Activated CD4-positive, alpha-beta memory T cell treated with anti-CD3 and anti-CD28 coated beads for 36 hours (primary cell): ENCODE results near the gene DAB2. TPM values are rescaled to one million over a fixed set of nuclear protein-coding genes. Genes with fewer than 3 reads are reported as not detected.

Experiments used
- CTCF ChIA-PET: fragments of 350-600 bp; sonication (Branson Sonifier 250); formaldehyde crosslinking; loops from one replicate; lab custom pipeline; 2021; ENCODE audit warnings: antibody characterized with exemption, inconsistent platforms; lab: Charles Lee
- POLR2A ChIA-PET: fragments of 350-600 bp; sonication (Branson Sonifier 250); formaldehyde crosslinking; loops from one replicate; lab custom pipeline; 2021; ENCODE audit warnings: antibody characterized with exemption; lab: Charles Lee
- DNase-seq: peaks from one replicate; pipeline ENCODE4 v3.0.0-alpha.2; 2020
- H3K27ac Mint-ChIP-seq: one replicate; pipeline ENCODE4 v1.8.0; 2021; ENCODE audit warnings: mixed read lengths
- H3K27me3 Mint-ChIP-seq: one replicate; pipeline ENCODE4 v1.8.0; 2021; ENCODE audit warnings: mixed read lengths
- H3K36me3 Mint-ChIP-seq: one replicate; pipeline ENCODE4 v1.8.0; 2021; ENCODE audit warnings: mixed read lengths
- H3K4me1 Mint-ChIP-seq: one replicate; pipeline ENCODE4 v1.8.0; 2021; ENCODE audit warnings: low read depth, mixed read lengths
- H3K4me3 Mint-ChIP-seq: one replicate; pipeline ENCODE4 v1.8.0; 2021; ENCODE audit warnings: mild to moderate bottlenecking, mixed read lengths
- H3K9me3 Mint-ChIP-seq: one replicate; pipeline ENCODE4 v1.8.0; 2021; ENCODE audit warnings: mixed read lengths
- intact Hi-C: fragments of 100-400 bp; cut with micrococcal nuclease; formaldehyde crosslinking; loops from one replicate; pipeline ENCODE4 v1.15.1; 2023
- total RNA-seq, 2 experiments: library from RNA; stranded (reverse); gene quantifications; one replicate each; pipeline ENCODE4 v1.2.3, GENCODE V29; 2021

The DAB2 gene
- total RNA-seq, 2 experiments from 2014 or later, result not detected

DNA sequence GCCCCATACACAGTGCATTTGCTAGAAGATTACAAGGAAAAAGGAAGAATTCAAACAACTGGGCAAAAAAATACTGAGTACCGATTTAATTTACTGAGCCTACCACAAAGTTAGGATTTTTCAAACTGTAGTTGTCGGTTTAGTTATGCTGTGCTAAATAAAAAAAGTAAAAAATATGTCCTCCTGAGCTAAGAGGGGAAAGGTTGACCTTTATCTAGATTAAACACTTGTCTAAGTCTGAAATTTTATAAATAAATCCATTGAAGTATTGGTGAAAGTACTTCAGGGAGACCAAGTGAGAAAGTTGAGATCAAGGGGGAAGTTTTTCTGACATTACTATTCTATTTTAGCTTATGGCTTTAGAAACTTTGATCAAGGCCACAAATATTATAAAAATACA, 19.1 kb upstream of the DAB2 start:
- H3K4me3 Mint-ChIP-seq, result no peak overlapping the region
- no peak for DNase-seq
- CTCF ChIA-PET, result interaction anchor here (0.6 to 0.8 kb wide), 2 partner anchors 127 to 1061 kb away, joined by 3 read pairs; no protein-coding TSS in a partner anchor
- intact Hi-C loops, result no loop called here
- H3K4me1 Mint-ChIP-seq, result peaks cover 3% of the 10 kb centered on the region
- no peaks in the 10 kb centered on the region for H3K36me3 Mint-ChIP-seq
- POLR2A ChIA-PET, result no interaction called here
- no peaks in the 10 kb centered on the region for H3K27me3 Mint-ChIP-seq
- no peak overlapping the region for H3K27ac Mint-ChIP-seq
- no peaks in the 10 kb centered on the region for H3K9me3 Mint-ChIP-seq

DNA sequence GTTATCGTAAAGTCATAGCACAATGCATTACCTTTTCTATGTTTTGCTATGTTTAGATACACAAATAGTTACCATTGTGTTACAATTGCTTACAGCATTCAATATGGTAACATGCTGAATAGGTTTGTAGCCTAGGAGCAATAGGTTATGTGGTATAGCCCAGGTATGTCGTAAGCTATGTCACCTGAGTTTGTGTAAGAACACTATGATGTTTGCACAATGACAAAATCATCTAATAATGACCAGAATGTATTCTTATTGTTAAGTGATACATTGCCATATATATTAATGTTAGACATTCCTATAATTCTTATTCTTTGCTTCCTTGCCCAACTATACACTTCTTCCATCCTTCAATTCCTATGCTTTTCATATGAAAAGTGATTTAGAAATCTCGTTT, 18.2 kb upstream of the DAB2 start:
- Mint-ChIP-seq H3K4me3 (no peak overlapping the region), H3K27me3 (peaks cover 3% of the 10 kb centered on the region), H3K27ac (no peak overlapping the region), H3K36me3 (no peaks in the 10 kb centered on the region), H3K9me3 (no peaks in the 10 kb centered on the region), H3K4me1 (peaks cover 3% of the 10 kb centered on the region)
- intact Hi-C loops, result no loop called here
- no peak for DNase-seq
- ChIA-PET CTCF (no interaction called here), POLR2A (no interaction called here)

DNA sequence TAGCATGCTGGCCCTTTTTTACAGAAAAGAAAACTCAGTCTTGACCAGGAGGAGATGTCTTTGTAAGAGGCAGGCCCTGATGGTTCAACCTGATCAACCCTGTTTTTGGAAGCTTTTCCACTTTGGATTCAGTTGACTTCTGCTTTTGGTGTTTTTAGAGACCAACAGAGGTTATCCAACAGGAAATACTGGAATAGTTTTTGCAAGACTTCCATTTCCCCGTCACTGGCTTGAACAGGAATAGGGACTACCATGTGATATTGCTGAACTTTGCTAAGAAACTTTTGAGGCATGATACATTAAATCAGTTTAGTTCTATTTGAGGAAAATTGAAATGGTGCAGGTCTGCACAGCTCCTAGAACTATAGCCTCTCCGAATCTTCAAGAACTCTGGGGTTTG, 17.1 kb upstream of the DAB2 start:
- H3K9me3 Mint-ChIP-seq, result no peaks in the 10 kb centered on the region
- intact Hi-C loops, result no loop called here
- no peaks in the 10 kb centered on the region for H3K36me3 Mint-ChIP-seq
- CTCF ChIA-PET, result no interaction called here
- peaks cover 1% of the 10 kb centered on the region for H3K4me1 Mint-ChIP-seq
- peaks cover 6% of the 10 kb centered on the region for H3K27me3 Mint-ChIP-seq
- POLR2A ChIA-PET, result no interaction called here
- no peak overlapping the region for H3K4me3 Mint-ChIP-seq
- H3K27ac Mint-ChIP-seq, result no peak overlapping the region
- no peak for DNase-seq

GRCh38 chr5:39440958-39441624, 16.3 kb upstream of the DAB2 start:
- Mint-ChIP-seq H3K36me3 (no peaks in the 10 kb centered on the region), H3K9me3 (no peaks in the 10 kb centered on the region), H3K27me3 (peaks cover 6% of the 10 kb centered on the region), H3K4me1 (no peaks in the 10 kb centered on the region), H3K27ac (no peak overlapping the region), H3K4me3 (no peak overlapping the region)
- intact Hi-C loops, result no loop called here
- ChIA-PET CTCF (no interaction called here), POLR2A (interaction anchor here (0.6 kb wide), 1 partner anchor 18 kb away, joined by 3 read pairs; no protein-coding TSS in a partner anchor)
- DNase-seq, result no peak

DNA sequence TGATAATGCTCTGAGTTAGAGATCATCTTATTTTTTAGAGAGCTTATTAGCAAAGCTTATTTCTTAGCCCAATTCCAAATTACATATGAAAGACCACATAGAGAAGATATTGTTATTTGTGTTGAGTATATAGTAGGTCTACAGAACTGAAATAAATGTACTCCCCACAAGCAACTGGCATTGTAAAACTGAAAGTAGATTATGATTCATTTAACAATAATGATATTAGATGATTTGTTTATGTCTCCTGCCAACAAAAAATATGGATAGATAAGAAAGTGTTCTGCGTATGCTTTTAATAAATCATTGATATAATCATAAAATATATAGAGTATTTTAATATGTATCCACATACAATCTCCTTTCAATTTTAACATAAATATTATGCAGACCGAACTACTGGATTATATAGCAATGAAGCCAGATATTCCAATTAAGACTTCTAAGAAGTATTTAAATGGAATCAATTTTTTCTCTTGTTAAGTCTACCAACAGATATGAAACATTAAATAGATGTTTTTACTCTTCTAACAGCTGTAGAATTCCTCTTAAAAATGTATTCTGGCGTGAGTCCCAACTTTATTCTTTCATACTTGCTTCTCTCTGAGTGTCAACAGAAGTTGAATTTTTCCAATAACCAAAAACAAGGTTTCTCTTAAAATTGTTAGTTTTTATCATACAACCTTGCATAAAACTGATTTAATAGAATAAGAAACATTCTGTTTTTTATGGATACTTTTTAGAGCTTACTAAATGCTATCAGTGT, 15.6 kb upstream of the DAB2 start:
- DNase-seq, result no peak
- intact Hi-C loops, result no loop called here
- Mint-ChIP-seq H3K27ac (no peak overlapping the region), H3K4me1 (no peaks in the 10 kb centered on the region), H3K9me3 (no peaks in the 10 kb centered on the region), H3K4me3 (no peak overlapping the region), H3K36me3 (no peaks in the 10 kb centered on the region), H3K27me3 (peaks cover 6% of the 10 kb centered on the region)
- POLR2A ChIA-PET, result interaction anchor here (0.6 kb wide), 1 partner anchor 18 kb away, joined by 3 read pairs; no protein-coding TSS in a partner anchor
- CTCF ChIA-PET, result no interaction called here

- intact Hi-C loops, result no loop called here
- ChIA-PET CTCF (no interaction called here), POLR2A (no interaction called here)
- Mint-ChIP-seq H3K4me1 (no peaks in the 10 kb centered on the region), H3K4me3 (no peak overlapping the region), H3K27me3 (peaks cover 6% of the 10 kb centered on the region), H3K36me3 (no peaks in the 10 kb centered on the region), H3K9me3 (no peaks in the 10 kb centered on the region), H3K27ac (no peak overlapping the region)
- DNase-seq, result no peak
Measured at GRCh38 chr5:39439582-39440162, 14.9 kb upstream of the DAB2 start.

- Mint-ChIP-seq H3K9me3 (no peaks in the 10 kb centered on the region), H3K4me3 (no peak overlapping the region), H3K27me3 (peaks cover 6% of the 10 kb centered on the region), H3K36me3 (no peaks in the 10 kb centered on the region), H3K4me1 (no peaks in the 10 kb centered on the region), H3K27ac (no peak overlapping the region)
- no peak for DNase-seq
- ChIA-PET POLR2A (no interaction called here), CTCF (interaction anchor here (1.4 kb wide), 1 partner anchor 110 kb away, joined by 4 read pairs; no protein-coding TSS in a partner anchor)
- intact Hi-C loops, result no loop called here
Measured at GRCh38 chr5:39437467-39437866, 12.7 kb upstream of the DAB2 start.

DNA sequence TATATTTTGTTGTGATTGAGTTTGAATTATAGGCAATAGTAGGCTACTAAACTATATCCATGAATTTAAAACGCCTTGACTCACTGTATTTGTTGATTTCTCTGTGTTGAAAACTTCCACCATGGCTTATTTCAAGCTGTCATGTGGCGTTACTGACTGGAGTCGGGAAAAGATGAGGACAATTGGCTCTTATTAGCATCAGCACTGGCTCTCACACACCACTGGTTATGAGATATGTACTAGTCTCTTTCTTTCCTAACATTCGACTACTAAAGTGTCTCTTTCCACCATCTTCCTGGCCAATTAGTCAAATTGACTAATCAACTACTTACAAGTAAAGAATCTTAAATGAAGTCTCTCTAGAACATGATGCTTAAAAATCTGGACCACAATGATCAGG, 9.1 kb upstream of the DAB2 start:
- DNase-seq, result no peak
- Mint-ChIP-seq H3K27ac (no peak overlapping the region), H3K4me3 (no peak overlapping the region), H3K4me1 (no peaks in the 10 kb centered on the region), H3K9me3 (no peaks in the 10 kb centered on the region), H3K36me3 (no peaks in the 10 kb centered on the region), H3K27me3 (peaks cover 14% of the 10 kb centered on the region)
- intact Hi-C loops, result no loop called here
- CTCF ChIA-PET, result no interaction called here
- POLR2A ChIA-PET, result no interaction called here

GRCh38 chr5:39432696-39433530, 8.1 kb upstream of the DAB2 start:
- DNase-seq, result no peak
- Mint-ChIP-seq H3K4me3 (no peak overlapping the region), H3K36me3 (no peaks in the 10 kb centered on the region), H3K4me1 (no peaks in the 10 kb centered on the region), H3K9me3 (no peaks in the 10 kb centered on the region), H3K27ac (no peak overlapping the region), H3K27me3 (peaks cover 11% of the 10 kb centered on the region)
- ChIA-PET POLR2A (no interaction called here), CTCF (no interaction called here)
- intact Hi-C loops, result no loop called here

GRCh38 chr5:39430461-39430860, 5.7 kb upstream of the DAB2 start:
- Mint-ChIP-seq H3K27ac (no peak overlapping the region), H3K9me3 (no peaks in the 10 kb centered on the region), H3K36me3 (no peaks in the 10 kb centered on the region), H3K27me3 (peaks cover 26% of the 10 kb centered on the region), H3K4me1 (no peaks in the 10 kb centered on the region), H3K4me3 (no peak overlapping the region)
- POLR2A ChIA-PET, result no interaction called here
- intact Hi-C loops, result no loop called here
- DNase-seq, result no peak
- CTCF ChIA-PET, result interaction anchor here (1.0 kb wide), 1 partner anchor 54 kb away, joined by 3 read pairs; no protein-coding TSS in a partner anchor

DNA sequence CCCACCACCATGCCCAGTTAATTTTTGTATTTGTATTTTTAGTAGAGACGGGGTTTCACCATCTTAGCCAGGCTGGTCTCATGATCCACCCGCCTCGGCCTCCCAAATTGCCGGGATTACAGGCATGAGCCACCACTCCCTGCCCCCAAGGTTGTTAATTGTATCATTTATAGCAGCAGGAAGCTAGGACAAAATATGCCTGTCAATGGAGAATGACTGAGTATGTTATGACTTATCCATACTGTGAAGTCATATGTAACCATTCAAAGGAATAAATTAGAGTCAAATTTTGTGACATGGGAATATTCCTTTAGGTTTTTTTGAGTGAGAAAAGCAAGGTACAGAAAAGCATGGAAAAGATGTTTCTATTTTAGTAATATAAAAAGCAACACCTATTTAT, 3.9 kb upstream of the DAB2 start:
- H3K27ac Mint-ChIP-seq, result no peak overlapping the region
- H3K27me3 Mint-ChIP-seq, result peaks cover 36% of the 10 kb centered on the region
- no peak overlapping the region for H3K4me3 Mint-ChIP-seq
- intact Hi-C loops, result no loop called here
- no peaks in the 10 kb centered on the region for H3K36me3 Mint-ChIP-seq
- POLR2A ChIA-PET, result no interaction called here
- CTCF ChIA-PET, result no interaction called here
- no peak for DNase-seq
- peaks cover 4% of the 10 kb centered on the region for H3K4me1 Mint-ChIP-seq
- H3K9me3 Mint-ChIP-seq, result no peaks in the 10 kb centered on the region

GRCh38 chr5:39427633-39428032, 2.9 kb upstream of the DAB2 start:
- Mint-ChIP-seq H3K27ac (no peak overlapping the region), H3K36me3 (no peaks in the 10 kb centered on the region), H3K4me1 (peaks cover 4% of the 10 kb centered on the region), H3K4me3 (no peak overlapping the region), H3K27me3 (peaks cover 39% of the 10 kb centered on the region), H3K9me3 (no peaks in the 10 kb centered on the region)
- ChIA-PET CTCF (no interaction called here), POLR2A (interaction anchor here (0.6 kb wide), 1 partner anchor 18 kb away, joined by 3 read pairs; no protein-coding TSS in a partner anchor)
- intact Hi-C loops, result no loop called here
- DNase-seq, result no peak
